Stomach (tissue), 4 donors: ENCODE results near the gene CA7.

ENCODE experiments used
- CTCF ChIP-seq, 7 experiments: fragments of 450-650 bp in 4 of 7; fragments of 200-600 bp in 3 of 7; sonication (generic) in 3 of 7; IDR thresholded peaks; one replicate each; pipeline ENCODE4 v1.5.1; 2016 to 2019; ENCODE audit warnings: antibody characterized with exemption in 7 of 7, control low read depth in 2 of 7, mild to moderate bottlenecking in 1 of 7
- POLR2AphosphoS5 ChIP-seq, 3 donors: sonication (generic); formaldehyde crosslinking; IDR thresholded peaks; one replicate each; pipeline ENCODE4 v1.6.1; 2016; ENCODE audit warnings: antibody characterized with exemption in 3 of 3

GRCh38 chr16:66842765-66843164 lies 1.4 kb upstream of the CA7 start:
- no peak for TF ChIP-seq POLR2AphosphoS5 (IDR thresholded peaks at IDR 0.05)
- no peak for TF ChIP-seq CTCF (IDR thresholded peaks at IDR 0.05)
